Stromal cell of bone marrow (primary cell): ENCODE results near the gene SLC9C1.
A peak's percentile ranks its signal among the peaks of the same experiment; 100 is the strongest.

Experiments used
- DNase-seq: peaks from one replicate; pipeline ENCODE4 v3.0.0-alpha.2; 2012; ENCODE audit warnings: low read depth

The SLC9C1 gene

DNA sequence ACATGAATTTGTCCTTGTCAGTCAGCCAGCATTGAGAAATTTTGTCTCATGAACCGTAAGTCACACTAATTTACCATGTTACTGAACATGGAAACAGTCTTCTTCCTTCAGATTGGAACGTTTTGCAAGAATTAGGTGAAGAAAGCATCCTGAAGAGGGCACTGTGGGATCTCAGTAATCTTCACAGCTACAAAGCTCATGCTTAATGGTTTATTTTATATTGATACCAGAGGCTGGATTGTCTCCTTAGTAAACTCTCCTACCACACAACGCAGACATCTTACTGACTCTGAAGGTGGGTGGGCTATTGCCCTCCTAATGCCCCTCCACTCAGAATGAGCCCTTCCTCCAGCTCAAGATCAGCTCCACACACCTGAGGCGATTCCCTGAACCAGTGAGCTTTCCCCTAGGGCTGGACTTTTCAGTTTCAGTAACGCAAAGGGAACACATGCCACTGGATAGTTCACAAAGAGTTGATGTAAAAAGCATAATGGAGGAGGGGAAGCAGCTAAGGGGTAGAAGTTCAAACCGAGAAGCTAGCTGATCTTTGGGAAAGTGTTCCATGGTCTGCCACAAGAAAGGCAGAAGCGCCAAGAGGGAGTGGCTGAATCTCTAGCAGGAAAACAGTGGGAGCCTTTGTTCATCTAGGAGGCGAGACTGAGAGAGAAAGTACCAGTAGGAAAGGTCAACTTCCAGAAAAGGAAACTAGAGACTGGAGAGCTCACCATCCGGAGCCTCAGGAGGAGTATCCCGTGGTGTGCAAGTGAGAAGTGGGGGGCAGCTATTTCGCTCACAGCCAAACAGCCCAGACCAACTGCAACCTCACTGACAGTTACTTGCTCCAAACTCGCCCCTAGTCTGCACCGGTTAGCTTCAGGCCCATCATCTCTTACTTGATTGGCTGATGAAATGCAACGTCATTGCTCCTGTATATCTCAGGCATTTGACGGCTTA lies at the start of gene SLC9C1:
SLC9C1 (minus strand) TSS at position 849 of the 954 bp plus-strand sequence. CDS start 7,425 bp downstream, outside the sequence.
- DNase-seq = peak; percentile 65

DNA sequence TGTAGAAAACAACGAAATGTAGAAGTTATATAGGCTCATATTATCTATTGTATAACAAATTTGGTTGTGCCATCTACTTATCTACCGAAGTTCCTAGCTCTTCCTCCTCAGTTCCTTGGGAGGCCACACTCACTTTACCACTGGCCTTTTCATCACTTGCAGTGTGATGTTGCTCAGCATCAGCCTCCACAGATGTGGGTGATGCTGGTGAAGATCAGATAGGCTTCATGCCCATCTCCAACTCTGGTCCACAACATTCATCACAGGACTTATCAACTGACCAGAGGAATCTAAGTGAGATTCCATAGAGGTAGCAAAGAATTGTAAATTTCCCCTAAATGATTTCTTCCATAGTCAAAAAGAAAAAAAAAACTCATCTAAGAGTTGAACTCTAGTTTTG lies 47.4 kb upstream of the SLC9C1 start:
- no peak for DNase-seq

GRCh38 chr3:112339609-112340008 lies 45.6 kb upstream of the SLC9C1 start:
- no peak for DNase-seq

DNA sequence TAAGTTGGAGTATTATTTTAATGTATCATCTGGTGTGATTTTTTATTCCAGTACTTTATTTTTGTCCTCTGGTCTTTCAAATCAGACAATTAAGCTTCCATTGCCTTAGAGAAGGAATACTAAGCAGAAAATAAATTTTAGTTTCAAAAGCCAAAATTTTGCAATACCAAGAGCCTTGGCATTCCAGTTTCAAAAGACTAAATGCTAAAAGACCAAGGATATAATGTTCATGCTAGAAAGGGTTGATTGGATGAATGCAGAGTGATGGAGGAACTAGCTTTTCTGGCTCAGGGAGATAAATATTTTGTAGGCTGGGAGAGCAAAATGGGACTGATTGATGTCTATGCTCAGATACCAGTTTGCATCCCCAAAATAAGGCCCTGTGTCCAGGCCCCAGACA lies 45.1 kb upstream of the SLC9C1 start:
- DNase-seq = no peak

- DNase-seq = no peak
These were observed 44.7 kb upstream of the SLC9C1 start for GRCh38 chr3:112338727-112339056.

DNA sequence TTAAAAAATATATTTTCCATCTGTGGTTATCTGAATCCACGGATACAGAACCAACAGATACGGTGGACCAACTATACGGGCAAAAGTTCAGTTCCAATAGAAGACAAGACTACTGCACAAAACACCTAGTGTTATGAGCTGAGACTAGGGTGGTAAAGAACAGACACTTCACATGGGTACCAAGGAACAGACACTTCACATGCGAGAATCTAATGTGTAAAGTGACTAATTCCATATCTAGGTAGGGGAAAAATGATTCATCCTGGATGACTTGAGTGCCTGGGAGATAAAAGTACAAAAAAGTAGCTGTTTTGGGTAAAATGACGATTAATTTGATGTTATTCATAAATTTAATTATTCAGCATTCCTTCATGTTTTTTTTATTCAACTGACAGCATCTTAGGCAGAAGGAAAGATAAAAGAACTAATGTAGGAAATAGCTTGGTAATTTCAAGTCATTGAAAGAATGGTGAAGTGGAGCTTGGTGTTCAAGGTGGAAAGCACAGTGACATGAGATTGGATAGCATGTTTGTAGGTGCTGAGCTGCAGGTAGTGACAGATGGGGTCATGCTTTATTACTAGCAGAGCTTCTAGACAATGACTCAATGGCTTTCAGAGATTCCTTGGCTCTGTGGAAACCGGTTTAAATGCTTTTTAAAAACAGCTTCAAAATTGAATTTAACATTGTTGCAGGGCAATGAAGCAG lies 44.2 kb upstream of the SLC9C1 start:
- no peak for DNase-seq

- DNase-seq = no peak
These were observed 41.4 kb upstream of the SLC9C1 start for GRCh38 chr3:112335434-112335781.

GRCh38 chr3:112334691-112335433 lies 40.8 kb upstream of the SLC9C1 start:
- DNase-seq = no peak

GRCh38 chr3:112333381-112334317 lies 39.6 kb upstream of the SLC9C1 start:
- DNase-seq = no peak

DNA sequence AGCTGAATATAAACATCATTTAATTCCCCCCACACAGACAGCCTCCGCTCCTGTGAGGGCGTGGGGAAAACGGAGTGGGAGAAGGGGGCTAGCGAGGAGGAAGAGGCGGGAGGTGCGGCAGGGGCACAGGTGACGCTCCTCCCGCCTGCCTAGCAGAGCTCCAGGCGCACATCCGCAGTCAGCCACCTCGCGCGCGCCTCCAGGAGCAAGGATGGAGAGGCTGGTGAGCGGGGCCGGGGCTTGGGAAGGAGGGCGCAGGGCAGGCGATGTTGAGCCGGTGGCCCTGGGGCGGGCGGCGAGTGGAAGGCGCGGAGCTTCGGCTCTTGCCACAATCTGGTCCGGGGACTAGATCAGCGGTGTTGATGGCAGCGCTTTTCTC lies 39.0 kb upstream of the SLC9C1 start, which contains the start of gene CD200:
CD200 (plus strand) TSS at position 155 of the 379 bp plus-strand sequence; CDS start at position 212, 57 bp downstream.
- DNase-seq = peak; percentile 6

DNA sequence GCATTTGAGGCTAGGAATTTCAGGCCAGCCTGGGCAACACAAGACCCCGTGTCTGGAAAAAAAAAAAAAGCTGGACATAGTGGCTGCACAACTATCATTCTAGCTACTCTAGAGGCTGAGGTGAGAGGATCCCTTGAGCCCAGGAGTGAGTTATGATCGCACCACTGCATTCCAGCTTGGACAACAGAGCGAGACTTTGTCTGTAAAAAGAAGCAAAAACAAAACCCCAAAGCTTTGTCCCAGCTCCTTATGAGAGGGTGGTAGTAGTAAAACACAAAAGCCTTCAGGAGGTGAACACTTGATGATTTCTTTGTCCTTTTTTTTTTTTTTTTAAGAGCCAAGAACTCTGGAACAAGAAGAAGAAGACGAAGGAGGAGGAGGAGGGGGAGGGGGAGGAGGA lies 37.8 kb upstream of the SLC9C1 start:
- DNase-seq = no peak

DNA sequence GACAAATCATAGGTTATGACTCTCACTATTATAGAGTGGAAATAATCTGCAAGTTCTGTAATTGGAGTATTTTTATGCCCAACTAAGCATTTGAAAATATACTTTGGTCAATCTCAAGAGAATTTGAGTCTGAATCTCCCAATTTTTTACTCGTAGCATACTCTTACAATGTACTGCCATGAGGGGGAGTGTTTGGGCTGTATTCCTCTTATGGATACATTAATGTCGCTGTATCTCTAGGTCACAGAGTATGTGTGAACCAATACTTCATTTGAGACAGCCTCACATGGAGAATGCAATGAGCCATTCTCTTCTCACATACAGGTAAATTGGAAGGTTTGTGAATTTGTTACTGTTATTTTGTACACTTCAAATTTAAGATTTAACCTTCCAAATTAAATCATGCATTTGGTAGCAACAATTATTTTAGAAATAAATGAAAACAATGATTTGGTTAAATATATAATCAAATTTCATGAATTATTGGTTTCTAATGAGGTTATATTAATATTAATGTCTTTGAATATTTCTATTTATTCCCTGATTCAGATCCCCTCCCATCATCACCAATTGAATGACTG lies 33.4 kb upstream of the SLC9C1 start:
- DNase-seq = peak; percentile 33

DNA sequence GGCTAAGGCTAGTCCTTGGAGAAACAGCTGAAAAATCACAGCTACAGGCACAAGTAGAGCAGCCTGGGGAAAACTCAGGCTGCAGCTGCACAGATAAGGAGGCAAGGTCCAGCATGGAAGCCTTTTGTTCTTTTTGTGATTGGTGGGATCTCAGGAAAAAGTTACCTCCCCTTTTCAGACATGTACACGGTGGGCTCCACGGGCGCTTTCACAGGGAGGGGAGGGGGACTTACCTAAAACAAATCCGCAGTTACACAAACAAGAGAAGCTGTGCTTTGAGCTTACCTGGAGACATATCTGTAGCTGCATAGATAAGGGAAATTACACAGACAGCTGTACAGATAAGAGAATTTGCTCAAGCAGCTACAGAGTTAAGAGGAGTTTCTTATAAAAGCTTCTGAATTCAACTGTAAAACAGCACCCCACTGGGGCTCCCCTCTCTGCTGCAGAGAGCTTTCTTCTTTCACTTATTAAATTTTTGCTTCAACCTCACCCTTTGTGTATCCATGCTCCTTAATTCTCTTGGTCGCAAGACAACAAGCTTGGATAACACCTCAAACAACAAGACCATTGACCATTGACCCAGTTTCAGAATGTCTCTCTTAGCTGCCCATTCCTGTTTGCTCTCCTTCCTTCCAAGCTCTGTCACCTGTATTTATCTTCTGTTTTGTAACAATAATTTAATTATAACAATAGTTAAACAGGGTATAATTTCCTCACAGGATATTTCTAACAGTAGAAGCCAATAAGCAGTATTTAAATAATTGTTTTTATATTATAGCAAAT lies 28.0 kb upstream of the SLC9C1 start:
- no peak for DNase-seq

DNA sequence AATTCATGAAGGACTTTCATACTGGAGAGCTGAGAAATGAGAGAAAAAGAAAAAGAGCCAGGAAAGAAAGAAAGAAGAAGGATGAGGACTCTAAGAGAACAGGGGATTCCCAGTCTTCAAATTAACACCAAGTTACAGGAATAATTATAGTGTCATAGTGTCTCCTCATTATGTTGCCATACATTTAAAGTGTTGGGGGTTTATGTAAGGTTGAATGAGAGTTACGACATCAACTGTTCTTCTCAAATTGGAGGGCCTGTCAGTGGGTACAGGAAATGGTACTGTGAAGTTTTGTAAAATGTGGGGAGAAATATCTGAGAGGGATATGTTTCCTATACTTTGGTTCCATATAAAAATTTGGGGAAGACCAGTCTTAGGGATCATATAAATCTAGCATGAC lies 26.7 kb upstream of the SLC9C1 start:
- DNase-seq = no peak

DNA sequence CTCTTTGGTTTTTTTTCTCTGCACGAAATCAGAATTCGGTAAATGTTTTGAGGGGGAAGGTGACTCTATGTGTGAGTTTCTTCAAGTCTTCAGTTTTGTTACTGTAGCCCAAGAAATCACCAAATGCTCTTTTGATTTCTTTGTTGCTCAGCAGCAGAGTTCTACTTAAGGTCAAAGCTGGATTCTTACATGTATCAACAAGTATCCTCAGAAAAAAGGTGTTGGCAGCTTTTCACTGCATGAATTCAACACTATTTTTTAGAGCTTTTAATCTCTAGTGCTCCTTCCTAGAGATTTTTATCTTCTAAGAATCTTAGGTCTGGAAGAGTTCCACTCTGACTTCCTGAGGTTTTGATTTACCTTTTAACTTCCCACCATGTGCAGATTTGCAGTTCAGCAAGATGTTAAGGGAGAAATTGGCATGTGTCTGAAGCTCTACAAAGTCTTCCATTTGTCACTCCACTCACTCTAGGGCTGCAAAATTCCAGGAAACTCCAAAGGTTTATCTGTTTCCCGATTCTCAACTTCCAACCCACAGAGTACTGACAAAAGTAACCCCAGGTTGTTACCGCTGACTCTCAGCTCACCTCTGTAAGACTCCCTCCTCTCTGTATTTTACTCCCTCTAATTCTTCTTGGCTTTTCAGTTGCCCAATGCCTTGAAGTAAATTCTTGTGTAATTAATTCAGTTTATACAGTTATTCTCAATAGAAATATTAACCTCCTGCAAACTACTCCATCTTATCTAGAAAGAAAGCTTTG lies 25.7 kb upstream of the SLC9C1 start:
- DNase-seq = no peak

GRCh38 chr3:112315791-112316190 lies 21.8 kb upstream of the SLC9C1 start:
- no peak for DNase-seq

GRCh38 chr3:112314649-112315048 lies 20.6 kb upstream of the SLC9C1 start:
- no peak for DNase-seq

- no peak for DNase-seq
These were observed 14.3 kb upstream of the SLC9C1 start for GRCh38 chr3:112308151-112308911.

- no peak for DNase-seq
These were observed 13.5 kb upstream of the SLC9C1 start for GRCh38 chr3:112307557-112307956.
